SK-N-SH (cell line): Measurements from ENCODE around the gene FAM228B.

Experiments
- FOXJ3 ChIP-seq: sonication (generic); formaldehyde crosslinking; IDR thresholded peaks from 2 replicates; pipeline ENCODE4 v1.5.1; 2020; ENCODE audit warnings: mild to moderate bottlenecking, missing genetic modification reagents
- GABPA ChIP-seq: IDR thresholded peaks from 2 replicates; pipeline ENCODE4 v1.4.0; 2012; ENCODE audit warnings: low read depth, mild to moderate bottlenecking
- MAX ChIP-seq: IDR thresholded peaks from 2 replicates; pipeline ENCODE4 v1.4.0; 2012; ENCODE audit warnings: low read depth
- TF ChIP-seq, protein P1 (sequence below): fragments of 200-600 bp; sonication (generic); IDR thresholded peaks from 2 replicates; pipeline ENCODE4 v1.6.1; 2017; ENCODE audit warnings: antibody characterized with exemption, mild to moderate bottlenecking, moderate library complexity

DNA sequence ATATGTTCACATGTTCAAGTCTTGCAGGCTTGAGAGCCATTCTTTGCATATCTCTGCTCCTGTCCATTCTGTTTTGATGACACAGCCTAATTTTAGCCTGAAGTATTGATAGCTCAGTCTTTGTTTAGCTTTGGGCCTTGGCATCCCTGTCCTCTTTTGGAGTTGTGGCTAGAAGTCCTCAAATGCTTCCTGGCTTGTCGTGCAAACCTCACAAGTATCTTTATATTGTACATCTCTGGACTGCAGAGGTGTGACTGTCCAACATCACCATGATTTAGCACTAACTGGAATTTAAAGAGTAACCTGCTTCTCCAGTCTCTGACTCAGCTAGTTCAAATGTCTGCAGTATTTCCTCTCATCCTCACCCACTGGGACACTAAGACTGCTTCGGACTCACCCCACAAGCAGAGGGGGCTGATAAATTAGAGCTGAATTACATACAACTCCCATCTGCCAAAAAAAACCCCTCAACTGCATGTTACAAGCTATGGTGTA, 11.8 kb upstream of the FAM228B start:
- TF ChIP-seq MAX (no peak), GABPA (no peak), FOXJ3 (no peak)
- TF ChIP-seq, protein P1, sequence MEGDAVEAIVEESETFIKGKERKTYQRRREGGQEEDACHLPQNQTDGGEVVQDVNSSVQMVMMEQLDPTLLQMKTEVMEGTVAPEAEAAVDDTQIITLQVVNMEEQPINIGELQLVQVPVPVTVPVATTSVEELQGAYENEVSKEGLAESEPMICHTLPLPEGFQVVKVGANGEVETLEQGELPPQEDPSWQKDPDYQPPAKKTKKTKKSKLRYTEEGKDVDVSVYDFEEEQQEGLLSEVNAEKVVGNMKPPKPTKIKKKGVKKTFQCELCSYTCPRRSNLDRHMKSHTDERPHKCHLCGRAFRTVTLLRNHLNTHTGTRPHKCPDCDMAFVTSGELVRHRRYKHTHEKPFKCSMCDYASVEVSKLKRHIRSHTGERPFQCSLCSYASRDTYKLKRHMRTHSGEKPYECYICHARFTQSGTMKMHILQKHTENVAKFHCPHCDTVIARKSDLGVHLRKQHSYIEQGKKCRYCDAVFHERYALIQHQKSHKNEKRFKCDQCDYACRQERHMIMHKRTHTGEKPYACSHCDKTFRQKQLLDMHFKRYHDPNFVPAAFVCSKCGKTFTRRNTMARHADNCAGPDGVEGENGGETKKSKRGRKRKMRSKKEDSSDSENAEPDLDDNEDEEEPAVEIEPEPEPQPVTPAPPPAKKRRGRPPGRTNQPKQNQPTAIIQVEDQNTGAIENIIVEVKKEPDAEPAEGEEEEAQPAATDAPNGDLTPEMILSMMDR: no peak
